GM18873 (cell line): ENCODE measurements around the gene SEC31B.

ENCODE experiments used
- ATAC-seq: cut with Tn5 transposase; IDR thresholded peaks from one replicate; pipeline ENCODE4 v1.9.1; 2021; ENCODE audit warnings: mild to moderate bottlenecking, moderate library complexity, moderate number of reproducible peaks; ENCODE audit not compliant: unreplicated experiment, low FRiP score

Gene SEC31B

GRCh38 chr10:100529475-100530298 lies 10.0 kb upstream of the SEC31B start, which contains the start of gene NDUFB8:
Gene NDUFB8 (minus strand): TSS chr10:100529871. CDS start chr10:100529851, 20 bp downstream.
- no peak for ATAC-seq

GRCh38 chr10:100528921-100529474 lies 9.3 kb upstream of the SEC31B start:
- no peak for ATAC-seq

GRCh38 chr10:100528123-100528886 lies 8.6 kb upstream of the SEC31B start:
- no peak for ATAC-seq

- no peak for ATAC-seq
These were observed 5.0 kb upstream of the SEC31B start for GRCh38 chr10:100524638-100525037.

GRCh38 chr10:100524206-100524605 lies 4.5 kb upstream of the SEC31B start:
- ATAC-seq = no peak

- no peak for ATAC-seq
These were observed 3.3 kb upstream of the SEC31B start for GRCh38 chr10:100522945-100523344.

GRCh38 chr10:100522107-100522801 lies 2.6 kb upstream of the SEC31B start:
- no peak for ATAC-seq

GRCh38 chr10:100520811-100521210 lies 1.1 kb upstream of the SEC31B start:
- no peak for ATAC-seq

- no peak for ATAC-seq
These were observed 860 bp downstream of the SEC31B start for GRCh38 chr10:100518761-100519241.

- ATAC-seq = no peak
These were observed 2.8 kb downstream of the SEC31B start for GRCh38 chr10:100516847-100517246.

GRCh38 chr10:100515612-100516011 lies 4.0 kb downstream of the SEC31B start:
- no peak for ATAC-seq

- ATAC-seq = no peak
These were observed 8.9 kb downstream of the SEC31B start for GRCh38 chr10:100510533-100511308.

- no peak for ATAC-seq
These were observed 10.3 kb downstream of the SEC31B start for GRCh38 chr10:100509241-100509840.

GRCh38 chr10:100508691-100509150 lies 10.9 kb downstream of the SEC31B start:
- no peak for ATAC-seq

GRCh38 chr10:100508266-100508665 lies 11.4 kb downstream of the SEC31B start:
- no peak for ATAC-seq

GRCh38 chr10:100507357-100507732 lies 12.3 kb downstream of the SEC31B start:
- no peak for ATAC-seq

- no peak for ATAC-seq
These were observed 12.9 kb downstream of the SEC31B start for GRCh38 chr10:100506596-100507356.

- ATAC-seq = no peak
These were observed 14.5 kb downstream of the SEC31B start for GRCh38 chr10:100505164-100505563.

- no peak for ATAC-seq
These were observed 15.6 kb downstream of the SEC31B start for GRCh38 chr10:100504096-100504495.
